RPMI7951 (cell line): Measurements from ENCODE around the gene SNN. TPM values are rescaled to one million over a fixed set of nuclear protein-coding genes. Genes with fewer than 3 reads are reported as not detected.

Experiments
- DNase-seq: peaks from one replicate; pipeline ENCODE4 v3.0.0-alpha.2; 2012; ENCODE audit warnings: low read depth
- total RNA-seq: library from RNA; depleted of rRNA; stranded (reverse); fragments of >200 nt; shearing (Covaris generic); gene quantifications from 2 replicates; pipeline ENCODE4 v1.2.3, GENCODE V29; 2014

Gene SNN
- total RNA-seq, 1 experiment from 2014 or later = 7.1 TPM

- DNase-seq = no peak
Measured at GRCh38 chr16:11696266-11697012, 28.2 kb downstream of the SNN start.

GRCh38 chr16:11697319-11697718, 29.1 kb downstream of the SNN start:
- no peak for DNase-seq

- DNase-seq = no peak
Measured at GRCh38 chr16:11698271-11698689, 30.0 kb downstream of the SNN start.

- no peak for DNase-seq
Measured at GRCh38 chr16:11699234-11699894, 31.1 kb downstream of the SNN start.

- DNase-seq = no peak
Measured at GRCh38 chr16:11700264-11701029, 32.2 kb downstream of the SNN start.

GRCh38 chr16:11705311-11706025, 37.2 kb downstream of the SNN start:
- no peak for DNase-seq

GRCh38 chr16:11706180-11706742, 38.0 kb downstream of the SNN start:
- DNase-seq = no peak

- no peak for DNase-seq
Measured at GRCh38 chr16:11707679-11708197, 39.5 kb downstream of the SNN start.

- DNase-seq = no peak
Measured at GRCh38 chr16:11708421-11708820, 40.2 kb downstream of the SNN start.

GRCh38 chr16:11711662-11712061, 43.4 kb downstream of the SNN start:
- DNase-seq = no peak

GRCh38 chr16:11712122-11712521, 43.9 kb downstream of the SNN start:
- DNase-seq = no peak

GRCh38 chr16:11715246-11715947, 47.1 kb downstream of the SNN start:
- no peak for DNase-seq

- DNase-seq = no peak
Measured at GRCh38 chr16:11716336-11716735, 48.1 kb downstream of the SNN start.

- no peak for DNase-seq
Measured at GRCh38 chr16:11717811-11718210, 49.6 kb downstream of the SNN start.

GRCh38 chr16:11719171-11719570, 50.9 kb downstream of the SNN start:
- DNase-seq = no peak

- no peak for DNase-seq
Measured at GRCh38 chr16:11719762-11720161, 51.5 kb downstream of the SNN start.

GRCh38 chr16:11721781-11722467, 53.7 kb downstream of the SNN start:
- DNase-seq = no peak

GRCh38 chr16:11722468-11722808, 54.2 kb downstream of the SNN start:
- no peak for DNase-seq

GRCh38 chr16:11725457-11725856, 57.2 kb downstream of the SNN start:
- no peak for DNase-seq

- DNase-seq = no peak
Measured at GRCh38 chr16:11726008-11726407, 57.8 kb downstream of the SNN start.
